K562 (cell line): Measurements from ENCODE around the gene DPH2. TPM values are rescaled to one million over a fixed set of nuclear protein-coding genes. Genes with fewer than 3 reads are reported as not detected.

Experiments
- ATAC-seq: fragments of 200-7000 bp; cut with Tn5 transposase; 3 replicates; pipeline ENCODE4 v1.9.1; 2020; ENCODE audit warnings: moderate library complexity
- BruUV-seq: library from RNA; stranded (reverse); fragments of 400-500 nt; replicated peaks from 2 replicates; lab custom pipeline; 2021; lab: Mats Ljungman, UMichigan
- CTCF ChIA-PET: fragments of 300-600 bp; formaldehyde crosslinking; extraction: SDS; loops from one replicate; lab custom pipeline; 2021; ENCODE audit warnings: low intra/inter-chr PET ratio; lab: Yijun Ruan, JAX
- POLR2A ChIA-PET: fragments of 300-600, 350-650 bp; sonication (Branson Sonifier 250); formaldehyde crosslinking; extraction: SDS; loops from one replicate; lab custom pipeline; 2021; ENCODE audit warnings: antibody characterized with exemption, inconsistent platforms; lab: Yijun Ruan, JAX
- DNase-seq, 4 experiments: peaks; one replicate each; pipeline versions ENCODE4 v3.0.0 to v3.0.0-alpha.2; 2011 to 2018; ENCODE audit warnings: low spot score in 3 of 4, mixed read lengths in 3 of 4; ENCODE audit errors: extremely low read depth in 1 of 4
- FAIRE-seq: peaks from 2 replicates; lab custom pipeline; 2011; peaks lifted over from hg19 to GRCh38; lab: Jason Lieb, UNC
- H2AFZ ChIP-seq: 2 replicates; pipeline ENCODE4 v1.6.0; 2011; ENCODE audit warnings: low read depth, low read length, control low read depth, inconsistent platforms
- H3K27ac ChIP-seq: fragments of 200-600 bp; 3 replicates; pipeline ENCODE4 v1.8.0; 2011; ENCODE audit warnings: low read depth, mild to moderate bottlenecking, control low read depth, inconsistent platforms, low read length, moderate library complexity, mixed read lengths; ENCODE audit errors: extremely low read depth
- H3K27me3 ChIP-seq, 2 experiments: fragments of 300-600 bp in 1 of 2; 2 replicates in 1 of 2; 3 replicates in 1 of 2; pipeline versions ENCODE4 v1.6.0 to v1.8.0; 2011; ENCODE audit warnings: inconsistent platforms in 2 of 2, low read length in 2 of 2, mild to moderate bottlenecking in 1 of 2, mixed read lengths in 1 of 2, moderate library complexity in 1 of 2; ENCODE audit not compliant: control insufficient read depth in 2 of 2, insufficient read depth in 2 of 2
- H3K36me3 ChIP-seq: fragments of 300-600 bp; 3 replicates; pipeline ENCODE4 v1.8.0; 2011; ENCODE audit warnings: mild to moderate bottlenecking, low read length, inconsistent platforms; ENCODE audit not compliant: control insufficient read depth, insufficient read depth
- H3K4me1 ChIP-seq, 2 experiments: fragments of 200-600 bp in 1 of 2; replicated peaks in 1 of 2; 2 replicates in 1 of 2; 3 replicates in 1 of 2; pipeline versions ENCODE4 v1.5.1 to v1.8.0; 2011; ENCODE audit warnings: inconsistent platforms in 2 of 2, low read length in 2 of 2, mild to moderate bottlenecking in 1 of 2, mixed read lengths in 1 of 2, moderate library complexity in 1 of 2; ENCODE audit not compliant: control insufficient read depth in 2 of 2, insufficient read depth in 2 of 2
- H3K4me2 ChIP-seq: 2 replicates; pipeline ENCODE4 v1.6.1; 2011; ENCODE audit warnings: low read length, control low read depth, inconsistent platforms, mixed read lengths; ENCODE audit not compliant: insufficient read depth
- H3K4me3 ChIP-seq: fragments of 200-600 bp; sonication (generic), shearing (Covaris generic); 2 replicates; pipeline ENCODE4 v1.5.1; 2016; ENCODE audit warnings: control low read depth, inconsistent platforms
- H3K79me2 ChIP-seq: fragments of 200-600 bp; 3 replicates; pipeline ENCODE4 v1.8.0; 2011; ENCODE audit warnings: low read length, inconsistent platforms; ENCODE audit not compliant: control insufficient read depth, insufficient read depth
- H3K9ac ChIP-seq, 2 experiments: 2 replicates each; pipeline versions ENCODE4 v1.6.0 to v1.6.1; 2011; ENCODE audit warnings: low read depth in 2 of 2, low read length in 2 of 2, control low read depth in 1 of 2, inconsistent platforms in 1 of 2, mild to moderate bottlenecking in 1 of 2, mixed read lengths in 1 of 2; ENCODE audit not compliant: insufficient read depth in 1 of 2
- H3K9me1 ChIP-seq: one replicate; pipeline ENCODE4 v1.6.0; 2011; ENCODE audit warnings: inconsistent platforms, mild to moderate bottlenecking, low read length, moderate library complexity; ENCODE audit not compliant: control insufficient read depth, insufficient read depth
- H3K9me3 ChIP-seq: replicated peaks from 2 replicates; pipeline ENCODE4 v1.5.1; 2011; ENCODE audit warnings: low read depth, low read length, inconsistent platforms; ENCODE audit not compliant: control insufficient read depth, insufficient read depth
- H4K20me1 ChIP-seq: replicated peaks from 2 replicates; pipeline ENCODE4 v1.6.1; 2011; ENCODE audit warnings: low read length, inconsistent platforms, mixed read lengths; ENCODE audit not compliant: control insufficient read depth, insufficient read depth
- CHD1 ChIP-seq: fragments of 200-600 bp; sonication (generic); IDR thresholded peaks from one replicate; pipeline ENCODE4 v1.6.1; 2012; ENCODE audit warnings: mild to moderate bottlenecking, moderate library complexity, low read length, inconsistent platforms
- DPF2 ChIP-seq: fragments of 450-650 bp; IDR thresholded peaks from 2 replicates; pipeline ENCODE4 v1.6.1; 2016
- HDAC3 ChIP-seq: fragments of 450-650 bp; IDR thresholded peaks from 2 replicates; pipeline ENCODE4 v1.6.1; 2018; ENCODE audit warnings: borderline replicate concordance, mild to moderate bottlenecking, moderate library complexity; ENCODE audit not compliant: partially characterized antibody
- ILF3 ChIP-seq: fragments of 450-650 bp; IDR thresholded peaks from 2 replicates; pipeline ENCODE4 v1.6.1; 2018; ENCODE audit warnings: antibody characterized with exemption, mild to moderate bottlenecking, moderate library complexity, borderline replicate concordance
- MAFF ChIP-seq: IDR thresholded peaks from 2 replicates; pipeline ENCODE4 v1.6.1; 2012; ENCODE audit warnings: low read length, improper control_type of control experiment
- MCM3 ChIP-seq: fragments of 450-650 bp; IDR thresholded peaks from 2 replicates; pipeline ENCODE4 v1.6.1; 2016
- MEIS2 ChIP-seq: fragments of 450-650 bp; IDR thresholded peaks from 2 replicates; pipeline ENCODE4 v1.6.1; 2014; ENCODE audit warnings: mild to moderate bottlenecking; ENCODE audit not compliant: partially characterized antibody
- MYC ChIP-seq, 2 experiments: fragments of 250-450 bp in 1 of 2; sonication (Bioruptor Pico) in 1 of 2; IDR thresholded peaks; 2 replicates each; pipeline versions ENCODE4 v1.5.1 to v1.6.1; 2012 to 2021; ENCODE audit warnings: low read depth in 2 of 2, borderline replicate concordance in 1 of 2, improper control_type of control experiment in 1 of 2, low read length in 1 of 2, mild to moderate bottlenecking in 1 of 2, moderate library complexity in 1 of 2
- NFYB ChIP-seq: IDR thresholded peaks from 2 replicates; pipeline ENCODE4 v1.6.1; 2011; ENCODE audit warnings: mild to moderate bottlenecking, moderate library complexity; ENCODE audit not compliant: insufficient read length; ENCODE audit errors: extremely low read depth
- PTBP1 ChIP-seq: fragments of 200-400 bp; formaldehyde crosslinking; IDR thresholded peaks from 2 replicates; pipeline ENCODE4 v1.6.1; 2017; ENCODE audit warnings: low read depth, low read length
- PURB ChIP-seq: sonication (generic); formaldehyde crosslinking; IDR thresholded peaks from 2 replicates; pipeline ENCODE4 v1.9.0; 2021; ENCODE audit warnings: low read depth, mild to moderate bottlenecking, missing genetic modification reagents
- RBM39 ChIP-seq: fragments of 200-400 bp; formaldehyde crosslinking; optimal IDR thresholded peaks from 2 replicates; pipeline ENCODE3; 2018; ENCODE audit warnings: low read depth, low read length
- RHOXF2B ChIP-seq: fragments of 250-450 bp; sonication (Bioruptor Pico); conservative IDR thresholded peaks from 2 replicates; pipeline ENCODE4 v1.5.1; 2021
- YY1 ChIP-seq, 3 experiments: IDR thresholded peaks; 2 replicates each; pipeline ENCODE4 v1.6.1; 2011; ENCODE audit warnings: low read length in 2 of 3, mild to moderate bottlenecking in 2 of 3, moderate library complexity in 2 of 3, borderline replicate concordance in 1 of 3, control low read depth in 1 of 3, low read depth in 1 of 3; ENCODE audit not compliant: insufficient read depth in 3 of 3, insufficient replicate concordance in 2 of 3, control insufficient read depth in 1 of 3, insufficient read length in 1 of 3; ENCODE audit errors: extremely low read depth in 1 of 3
- ZFP30 ChIP-seq: fragments of 250-450 bp; sonication (Bioruptor Pico); IDR thresholded peaks from 2 replicates; pipeline ENCODE4 v1.8.0; 2022; ENCODE audit warnings: moderate library complexity, mild to moderate bottlenecking, inconsistent platforms, borderline replicate concordance
- WGBS: fragments of 100-300 bp; shearing (Covaris generic); methylation state at CpG from one replicate; pipeline ENCODE4 v1.1.6; 2016; ENCODE audit warnings: low coverage, mixed read lengths; ENCODE audit not compliant: insufficient coverage; ENCODE audit errors: missing lambda C conversion rate; 5-methylcytosine and 5-hydroxymethylcytosine counted together
- in situ Hi-C: fragments of 300-500 bp; cut with MboI; formaldehyde crosslinking; loops from 4 replicates; pipeline ENCODE4 v1.15.0; 2018; ENCODE audit warnings: inconsistent platforms, mixed read lengths
- intact Hi-C: fragments of 100-400 bp; cut with micrococcal nuclease; formaldehyde crosslinking; loops from 2 replicates; pipeline ENCODE4 v1.14.2; 2022
- polyA plus RNA-seq, 8 experiments: library from polyadenylated mRNA; depleted of rRNA in 4 of 8; stranded (reverse) in 5 of 8; unstranded in 3 of 8; fragments of >200 nt; fragmentation: Nextera tagmentation in 2 of 8; fragmentation: Illumina TruSeq in 1 of 8; extraction: Ambion mirVana in 2 of 8; extraction: Trizol in 1 of 8; gene quantifications; 2 replicates each; pipeline versions ENCODE4 v1.2.1 to v1.2.3, GENCODE V29; 2011 to 2014; ENCODE audit warnings: inconsistent platforms in 1 of 8, missing spikeins in 1 of 8
- total RNA-seq, 7 experiments: library from RNA; depleted of rRNA in 6 of 7; stranded (reverse); fragments of >200 nt in 6 of 7; fragmentation: Illumina TruSeq in 2 of 7; extraction: Trizol in 2 of 7; gene quantifications; 2 replicates each; pipeline versions ENCODE4 v1.2.1 to v1.2.3, GENCODE V29; 2011 to 2021; ENCODE audit warnings: low replicate concordance in 1 of 7
- TF ChIP-seq, protein P1 (sequence below): fragments of 250-450 bp; sonication (Bioruptor Pico); IDR thresholded peaks from 2 replicates; pipeline ENCODE4 v1.5.0; 2021; ENCODE audit warnings: mild to moderate bottlenecking, borderline replicate concordance

DPH2 gene
- total and polyA plus RNA-seq, 9 of the 15 experiments (the other 6 are each of a cell fraction or from before 2014, with no cell fraction given): 17.9 to 94.1 (median 68.1) TPM

DNA sequence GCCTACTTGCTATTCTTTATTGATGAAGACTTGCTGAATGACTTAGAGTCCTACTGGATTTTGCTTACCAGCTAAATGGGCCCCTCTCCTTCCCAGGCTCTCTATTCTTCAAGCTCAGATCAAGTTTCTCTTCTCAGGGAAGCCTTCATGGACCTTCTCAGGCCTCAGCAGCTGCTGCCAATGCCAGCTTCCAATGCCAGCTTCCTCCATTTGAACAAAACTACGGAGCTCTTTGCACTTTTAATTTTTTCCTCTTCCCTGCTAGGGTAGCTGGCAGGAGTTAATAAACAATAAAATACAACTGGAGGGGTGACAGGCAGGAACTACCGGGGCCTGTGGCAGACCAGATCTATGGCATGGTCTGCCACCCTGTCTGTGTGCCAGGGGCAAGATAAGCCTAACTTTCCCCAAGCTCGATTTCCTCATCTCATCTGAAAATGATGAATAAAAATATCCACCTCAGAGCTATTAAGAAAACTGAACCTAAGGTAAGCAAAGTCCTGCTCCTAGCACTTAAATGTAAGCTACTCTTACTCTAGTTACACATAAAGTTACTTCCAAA, 24.1 kb upstream of the DPH2 start (continued):
- TF ChIP-seq YY1 (IDR thresholded peaks at IDR 0.05; ENCODE audit: borderline replicate concordance in 1 of 3, control insufficient read depth in 1 of 3, extremely low read depth in 1 of 3, insufficient read depth in 3 of 3, insufficient read length in 1 of 3, insufficient replicate concordance in 2 of 3, low read depth in 1 of 3, low read length in 2 of 3): no peak

DNA sequence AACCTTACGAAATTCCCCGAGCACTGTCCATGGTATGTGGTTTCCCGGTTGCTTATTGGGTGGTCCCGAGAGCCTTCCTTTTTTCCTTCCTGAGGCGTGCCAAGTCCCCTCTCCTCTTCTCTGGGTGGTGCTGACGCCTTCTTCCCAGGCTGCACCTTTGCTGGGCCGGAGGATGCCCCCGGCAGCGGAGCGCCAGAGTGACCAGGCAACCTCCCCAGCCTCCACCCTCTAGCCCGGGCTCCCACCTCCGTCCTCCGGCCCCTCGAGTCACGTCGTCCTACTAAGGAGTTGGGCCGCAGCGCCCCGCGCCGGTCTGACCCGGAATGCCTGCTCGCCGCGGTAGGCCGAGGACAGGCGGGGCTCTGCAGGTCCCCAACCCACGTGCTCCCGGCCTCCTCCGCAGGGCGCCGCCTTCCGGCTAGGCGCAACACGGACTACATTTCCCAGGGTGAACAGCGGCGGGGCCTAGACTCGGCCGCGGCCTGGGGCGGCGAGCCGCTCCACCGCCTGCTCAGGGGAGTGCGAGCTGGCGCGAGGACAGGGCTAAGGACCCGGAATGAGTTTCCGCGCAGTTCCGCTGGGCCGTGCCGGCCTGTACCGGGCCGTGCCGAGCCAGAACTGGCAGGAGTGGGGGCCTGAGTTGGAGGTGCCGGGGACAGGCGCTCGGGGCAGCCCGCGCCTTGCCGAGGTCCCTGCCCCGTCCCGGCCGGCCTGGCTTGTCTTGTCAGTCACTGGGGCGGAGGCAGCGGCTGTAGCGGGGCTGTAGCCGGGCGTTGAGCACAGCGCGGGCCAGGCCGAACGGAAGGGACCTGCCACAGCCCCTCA, 23.4 kb upstream of the DPH2 start, which contains the start of gene IPO13:
TSS of gene IPO13 (plus strand) at position 715 of the 825 bp plus-strand sequence. CDS start 651 bp downstream, outside the sequence.
- Histone ChIP-seq H3K4me2 (peak within 1 kb of the TSS; percentile 98), H3K4me1 (peaks cover 17 to 41% of the 10 kb centered on the region in 2 experiments), H3K27ac (peak within 1 kb of the TSS; percentile 99), H3K9me1 (no peaks in the 10 kb centered on the region), H3K36me3 (peaks cover 21% of the 10 kb centered on the region), H3K27me3 (no peaks in the 10 kb centered on the region), H2AFZ (peak within 1 kb of the TSS; percentile 100), H3K4me3 (peak within 1 kb of the TSS; percentile 60), H3K9ac (peak within 1 kb of the TSS; percentile 98), H4K20me1 (no peaks in the 10 kb centered on the region), H3K9me3 (no peaks in the 10 kb centered on the region), H3K79me2 (peaks cover 40% of the 10 kb centered on the region)
- WGBS: 2% methylated on average over 72 of the region's 74 CpGs
- BruUV-seq: no TSS peak
- DNase-seq (peak; percentile 98 to 99 (median 98)), ATAC-seq (peak; percentile 96), FAIRE-seq (peak; percentile 94)
- in situ Hi-C loops: no loop called here
- intact Hi-C loops: loop anchor here (1.0 to 5.0 kb wide), 3 partner anchors 23 to 91 kb away; partner anchors contain the start of gene ATP6V0B
- ChIA-PET POLR2A (interaction anchor here (0.5 to 2.9 kb wide), 11 partner anchors 11 to 296 kb away, joined by 3 to 11 read pairs (median 3); partner anchors contain the start of gene DPH2), CTCF (interaction anchor here (0.8 to 1.7 kb wide), 4 partner anchors 12 to 416 kb away, joined by 3 to 7 read pairs (median 4); partner anchors contain the start of genes ARTN and PTPRF)
- TF ChIP-seq ZFP30 (no peak), MEIS2 (peak; percentile 78), MAFF (no peak), PURB (CRISPR knock-in tag) (no peak), PTBP1 (no peak), DPF2 (peak; percentile 21), CHD1 (peak; percentile 70), RBM39 (no peak), RHOXF2B (CRISPR knock-in tag) (no peak), HDAC3 (no peak), MYC (IDR thresholded peaks at IDR 0.05; ENCODE audit: low read depth, low read length) (peak; percentile 99), MYC (CRISPR knock-in tag; IDR thresholded peaks at IDR 0.05; ENCODE audit: borderline replicate concordance, low read depth) (peak; percentile 94; the same call in 1 of the 2 replicates), ILF3 (no peak), MCM3 (no peak), NFYB (no peak)
- TF ChIP-seq, protein P1, sequence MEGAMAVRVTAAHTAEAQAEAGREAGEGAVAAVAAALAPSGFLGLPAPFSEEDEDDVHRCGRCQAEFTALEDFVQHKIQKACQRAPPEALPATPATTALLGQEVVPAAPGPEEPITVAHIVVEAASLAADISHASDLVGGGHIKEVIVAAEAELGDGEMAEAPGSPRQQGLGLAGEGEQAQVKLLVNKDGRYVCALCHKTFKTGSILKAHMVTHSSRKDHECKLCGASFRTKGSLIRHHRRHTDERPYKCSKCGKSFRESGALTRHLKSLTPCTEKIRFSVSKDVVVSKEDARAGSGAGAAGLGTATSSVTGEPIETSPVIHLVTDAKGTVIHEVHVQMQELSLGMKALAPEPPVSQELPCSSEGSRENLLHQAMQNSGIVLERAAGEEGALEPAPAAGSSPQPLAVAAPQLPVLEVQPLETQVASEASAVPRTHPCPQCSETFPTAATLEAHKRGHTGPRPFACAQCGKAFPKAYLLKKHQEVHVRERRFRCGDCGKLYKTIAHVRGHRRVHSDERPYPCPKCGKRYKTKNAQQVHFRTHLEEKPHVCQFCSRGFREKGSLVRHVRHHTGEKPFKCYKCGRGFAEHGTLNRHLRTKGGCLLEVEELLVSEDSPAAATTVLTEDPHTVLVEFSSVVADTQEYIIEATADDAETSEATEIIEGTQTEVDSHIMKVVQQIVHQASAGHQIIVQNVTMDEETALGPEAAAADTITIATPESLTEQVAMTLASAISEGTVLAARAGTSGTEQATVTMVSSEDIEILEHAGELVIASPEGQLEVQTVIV (CRISPR knock-in tag): no peak
